Hippocampal formation (tissue), 2 donors: ENCODE results near the gene LTBP2.

ENCODE experiments used
- DNase-seq, 2 donors: peaks; one replicate each; lab custom pipeline; 2025; lab: John Stamatoyannopoulos, UW

LTBP2 gene

GRCh38 chr14:74638066-74638465, 26.0 kb upstream of the LTBP2 start:
- DNase-seq: no peak

- DNase-seq: no peak
Measured at GRCh38 chr14:74637178-74637550, 25.1 kb upstream of the LTBP2 start.

- DNase-seq: no peak
Measured at GRCh38 chr14:74636424-74637177, 24.6 kb upstream of the LTBP2 start.

GRCh38 chr14:74635847-74636246, 23.8 kb upstream of the LTBP2 start:
- no peak for DNase-seq

GRCh38 chr14:74634964-74635363, 22.9 kb upstream of the LTBP2 start:
- no peak for DNase-seq

GRCh38 chr14:74634481-74634880, 22.4 kb upstream of the LTBP2 start:
- DNase-seq: no peak

- no peak for DNase-seq
Measured at GRCh38 chr14:74630881-74631690, 19.0 kb upstream of the LTBP2 start.

- no peak for DNase-seq
Measured at GRCh38 chr14:74628418-74628817, 16.4 kb upstream of the LTBP2 start.

GRCh38 chr14:74627076-74627475, 15.0 kb upstream of the LTBP2 start:
- DNase-seq: no peak

GRCh38 chr14:74622257-74622656, 10.2 kb upstream of the LTBP2 start:
- no peak for DNase-seq

- DNase-seq: no peak
Measured at GRCh38 chr14:74621556-74621955, 9.5 kb upstream of the LTBP2 start.

GRCh38 chr14:74620923-74621322, 8.9 kb upstream of the LTBP2 start:
- DNase-seq: no peak

GRCh38 chr14:74620497-74620921, 8.5 kb upstream of the LTBP2 start:
- DNase-seq: no peak

- no peak for DNase-seq
Measured at GRCh38 chr14:74619672-74620131, 7.7 kb upstream of the LTBP2 start.

GRCh38 chr14:74618078-74618952, 6.3 kb upstream of the LTBP2 start:
- DNase-seq: no peak

GRCh38 chr14:74616996-74617700, 5.1 kb upstream of the LTBP2 start:
- no peak for DNase-seq

- DNase-seq: no peak
Measured at GRCh38 chr14:74616507-74616906, 4.5 kb upstream of the LTBP2 start.

GRCh38 chr14:74615735-74616134, 3.7 kb upstream of the LTBP2 start:
- DNase-seq: no peak

GRCh38 chr14:74614508-74615495, 2.8 kb upstream of the LTBP2 start:
- DNase-seq: no peak

GRCh38 chr14:74613211-74613914, 1.3 kb upstream of the LTBP2 start:
- no peak for DNase-seq
